GM23338 (cell line): ENCODE measurements around the gene RAB3B.
"Not testable (repeated sequence)": the region's sequence is repeated elsewhere in the genome, so short reads cannot be mapped to it uniquely, and the experiment has no call there.

ENCODE experiments used
- CTCF ChIP-seq, 2 experiments: fragments of 200-600 bp in 1 of 2; sonication (generic) in 1 of 2; conservative IDR thresholded peaks; 2 replicates each; pipeline versions ENCODE4 v1.5.1 to v1.6.1; 2016 to 2017; ENCODE audit warnings: antibody characterized with exemption in 2 of 2, low read depth in 2 of 2, mild to moderate bottlenecking in 2 of 2, moderate library complexity in 1 of 2
- ETS1 ChIP-seq: IDR thresholded peaks from 2 replicates; pipeline ENCODE4 v1.6.1; 2016; ENCODE audit warnings: antibody characterized with exemption
- EZH2 ChIP-seq: fragments of 200-600 bp; sonication (generic); IDR thresholded peaks from one replicate; pipeline ENCODE4 v1.8.0; 2017; ENCODE audit warnings: antibody characterized with exemption, mild to moderate bottlenecking, low read depth; ENCODE audit not compliant: unreplicated experiment
- EZH2phosphoT487 ChIP-seq: fragments of 200-600 bp; sonication (generic); IDR thresholded peaks from one replicate; pipeline ENCODE4 v1.8.1; 2018; ENCODE audit warnings: antibody characterized with exemption; ENCODE audit not compliant: unreplicated experiment
- POLR2AphosphoS5 ChIP-seq: IDR thresholded peaks from 2 replicates; pipeline ENCODE4 v1.6.1; 2016; ENCODE audit warnings: antibody characterized with exemption, low read depth
- TF ChIP-seq, protein P1 (sequence below): IDR thresholded peaks from one replicate; pipeline ENCODE4 v1.6.1; 2018; ENCODE audit warnings: antibody characterized with exemption; ENCODE audit not compliant: unreplicated experiment

DNA sequence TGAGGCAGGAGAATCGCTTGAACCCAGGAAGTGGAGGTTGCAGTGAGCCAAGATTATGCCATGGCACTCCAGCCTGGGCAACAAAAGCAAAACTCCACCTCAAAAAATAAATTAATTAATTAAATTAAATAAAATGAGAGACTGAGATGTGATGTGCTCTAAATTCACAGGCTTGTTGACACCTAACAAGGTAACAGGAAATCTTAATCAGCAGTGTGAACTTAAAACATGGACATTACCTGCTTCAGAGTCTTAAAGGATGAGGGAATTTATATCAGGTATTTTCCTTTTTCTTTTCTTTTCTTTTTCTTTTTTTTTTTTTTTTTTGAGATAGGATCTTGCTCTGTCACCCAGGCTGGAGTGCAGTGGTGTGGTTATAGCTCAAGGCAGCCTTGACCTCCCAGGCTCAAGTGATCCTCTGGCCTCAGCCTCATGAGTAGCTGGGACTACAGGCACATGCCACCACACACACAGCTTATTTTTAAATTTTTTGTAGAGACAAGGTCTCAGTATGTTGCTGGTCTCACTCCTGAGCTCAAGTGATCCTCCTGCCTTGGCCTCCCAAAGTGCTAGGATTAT lies 23.2 kb downstream of the RAB3B start:
- not testable (repeated sequence) for TF ChIP-seq EZH2; CTCF (conservative IDR thresholded peaks at IDR 0.05; ENCODE audit: low read depth in 2 of 2); EZH2phosphoT487; ETS1; POLR2AphosphoS5
- TF ChIP-seq, protein P1, sequence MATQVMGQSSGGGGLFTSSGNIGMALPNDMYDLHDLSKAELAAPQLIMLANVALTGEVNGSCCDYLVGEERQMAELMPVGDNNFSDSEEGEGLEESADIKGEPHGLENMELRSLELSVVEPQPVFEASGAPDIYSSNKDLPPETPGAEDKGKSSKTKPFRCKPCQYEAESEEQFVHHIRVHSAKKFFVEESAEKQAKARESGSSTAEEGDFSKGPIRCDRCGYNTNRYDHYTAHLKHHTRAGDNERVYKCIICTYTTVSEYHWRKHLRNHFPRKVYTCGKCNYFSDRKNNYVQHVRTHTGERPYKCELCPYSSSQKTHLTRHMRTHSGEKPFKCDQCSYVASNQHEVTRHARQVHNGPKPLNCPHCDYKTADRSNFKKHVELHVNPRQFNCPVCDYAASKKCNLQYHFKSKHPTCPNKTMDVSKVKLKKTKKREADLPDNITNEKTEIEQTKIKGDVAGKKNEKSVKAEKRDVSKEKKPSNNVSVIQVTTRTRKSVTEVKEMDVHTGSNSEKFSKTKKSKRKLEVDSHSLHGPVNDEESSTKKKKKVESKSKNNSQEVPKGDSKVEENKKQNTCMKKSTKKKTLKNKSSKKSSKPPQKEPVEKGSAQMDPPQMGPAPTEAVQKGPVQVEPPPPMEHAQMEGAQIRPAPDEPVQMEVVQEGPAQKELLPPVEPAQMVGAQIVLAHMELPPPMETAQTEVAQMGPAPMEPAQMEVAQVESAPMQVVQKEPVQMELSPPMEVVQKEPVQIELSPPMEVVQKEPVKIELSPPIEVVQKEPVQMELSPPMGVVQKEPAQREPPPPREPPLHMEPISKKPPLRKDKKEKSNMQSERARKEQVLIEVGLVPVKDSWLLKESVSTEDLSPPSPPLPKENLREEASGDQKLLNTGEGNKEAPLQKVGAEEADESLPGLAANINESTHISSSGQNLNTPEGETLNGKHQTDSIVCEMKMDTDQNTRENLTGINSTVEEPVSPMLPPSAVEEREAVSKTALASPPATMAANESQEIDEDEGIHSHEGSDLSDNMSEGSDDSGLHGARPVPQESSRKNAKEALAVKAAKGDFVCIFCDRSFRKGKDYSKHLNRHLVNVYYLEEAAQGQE = not testable (repeated sequence)
